SIG-M5 treated with dmso at 0.1 percent for 504 hours (cell line): ENCODE data around the gene MAP7D1.
"Not testable (repeated sequence)": the region's sequence is repeated elsewhere in the genome, so short reads cannot be mapped to it uniquely, and the experiment has no call there.

Experiments
- DNase-seq: peaks from one replicate; lab custom pipeline; 2025; ENCODE audit not compliant: unreplicated experiment; lab: John Stamatoyannopoulos, UW

Gene MAP7D1

GRCh38 chr1:36199934-36200741 lies 44.2 kb downstream of the MAP7D1 start:
- no peak for DNase-seq

GRCh38 chr1:36203027-36203553 lies 47.1 kb downstream of the MAP7D1 start:
- no peak for DNase-seq

GRCh38 chr1:36203554-36204346 lies 47.8 kb downstream of the MAP7D1 start:
- no peak for DNase-seq

- no peak for DNase-seq
These were observed 48.5 kb downstream of the MAP7D1 start for GRCh38 chr1:36204347-36204909.

- no peak for DNase-seq
These were observed 50.4 kb downstream of the MAP7D1 start for GRCh38 chr1:36206323-36206858.

GRCh38 chr1:36207339-36207738 lies 51.4 kb downstream of the MAP7D1 start:
- no peak for DNase-seq

GRCh38 chr1:36208978-36209703 lies 53.2 kb downstream of the MAP7D1 start:
- DNase-seq: peak; percentile 90

GRCh38 chr1:36211307-36211706 lies 55.3 kb downstream of the MAP7D1 start:
- DNase-seq: no peak

- no peak for DNase-seq
These were observed 55.9 kb downstream of the MAP7D1 start for GRCh38 chr1:36211841-36212240.

GRCh38 chr1:36212782-36213181 lies 56.8 kb downstream of the MAP7D1 start:
- DNase-seq: peak; percentile 21

- DNase-seq: no peak
These were observed 61.7 kb downstream of the MAP7D1 start for GRCh38 chr1:36217670-36218069.

- not testable (repeated sequence) for DNase-seq
These were observed 65.9 kb downstream of the MAP7D1 start for GRCh38 chr1:36221901-36222300.

GRCh38 chr1:36222481-36223380 lies 66.8 kb downstream of the MAP7D1 start:
- DNase-seq: no peak

- peak; percentile 36 for DNase-seq
These were observed 67.5 kb downstream of the MAP7D1 start for GRCh38 chr1:36223381-36223995.

- DNase-seq: peak; percentile 97
These were observed 68.1 kb downstream of the MAP7D1 start, which contains the start of gene THRAP3 for GRCh38 chr1:36223996-36224536. Gene THRAP3 (plus strand): TSS chr1:36224443. CDS start chr1:36282564, 58,121 bp downstream.

GRCh38 chr1:36224537-36225282 lies 68.8 kb downstream of the MAP7D1 start:
- peak; percentile 86 for DNase-seq

GRCh38 chr1:36225283-36225899 lies 69.4 kb downstream of the MAP7D1 start:
- no peak for DNase-seq

- DNase-seq: not testable (repeated sequence)
These were observed 74.3 kb downstream of the MAP7D1 start for GRCh38 chr1:36230279-36230678.
